OCI-LY7 (cell line): ENCODE measurements around the gene ABCF3. TPM values are rescaled to one million over a fixed set of nuclear protein-coding genes. Genes with fewer than 3 reads are reported as not detected.
"Not testable (repeated sequence)": the region's sequence is repeated elsewhere in the genome, so short reads cannot be mapped to it uniquely, and the experiment has no call there.

Experiments used
- BruUV-seq: library from RNA; stranded (reverse); fragments of 400-500 nt; replicated peaks from 2 replicates; lab custom pipeline; 2021; lab: Mats Ljungman, UMichigan
- CTCF ChIA-PET: fragments of 300-600 bp; sonication (Branson Sonifier 250); formaldehyde crosslinking; loops from one replicate; lab custom pipeline; 2022; ENCODE audit warnings: antibody characterized with exemption; ENCODE audit not compliant: unreplicated experiment; lab: Charles Lee
- POLR2A ChIA-PET: fragments of 300-600 bp; sonication (Branson Sonifier 250); formaldehyde crosslinking; loops from one replicate; lab custom pipeline; 2022; ENCODE audit warnings: antibody characterized with exemption; lab: Charles Lee
- DNase-seq: peaks from one replicate; pipeline ENCODE4 v3.0.0-alpha.2; 2015; ENCODE audit warnings: low spot score
- H2AFZ ChIP-seq: fragments of 200-600 bp; sonication (generic), shearing (Covaris generic); 2 replicates; pipeline ENCODE4 v1.6.1; 2014; ENCODE audit warnings: mild to moderate bottlenecking, antibody characterized with exemption, low read length, moderate library complexity
- H3K27ac ChIP-seq: fragments of 200-600 bp; sonication (generic); 2 replicates; pipeline ENCODE4 v1.5.1; 2014; ENCODE audit warnings: mixed run types, low read depth, mild to moderate bottlenecking, moderate library complexity, low read length, inconsistent platforms; ENCODE audit not compliant: poor library complexity, severe bottlenecking
- H3K36me3 ChIP-seq: fragments of 200-600 bp; sonication (generic); 2 replicates; pipeline ENCODE4 v1.6.1; 2014; ENCODE audit warnings: mild to moderate bottlenecking, antibody characterized with exemption, low read length, moderate library complexity, mixed read lengths; ENCODE audit not compliant: insufficient read depth
- H3K4me1 ChIP-seq: fragments of 200-600 bp; sonication (generic); 2 replicates; pipeline ENCODE4 v1.5.1; 2014; ENCODE audit warnings: mild to moderate bottlenecking, low read length; ENCODE audit not compliant: insufficient read depth, poor library complexity, severe bottlenecking
- H3K4me2 ChIP-seq: fragments of 200-600 bp; sonication (generic); 2 replicates; pipeline ENCODE4 v1.6.1; 2014; ENCODE audit warnings: mild to moderate bottlenecking, low read length
- H3K4me3 ChIP-seq: fragments of 200-600 bp; sonication (generic); 2 replicates; pipeline ENCODE4 v1.5.1; 2014; ENCODE audit warnings: mild to moderate bottlenecking, low read depth, low read length; ENCODE audit not compliant: poor library complexity, severe bottlenecking
- H3K79me2 ChIP-seq: fragments of 200-600 bp; sonication (generic); 2 replicates; pipeline ENCODE4 v1.6.1; 2016; ENCODE audit warnings: low read depth, mild to moderate bottlenecking, low read length, moderate library complexity, mixed read lengths; ENCODE audit not compliant: insufficient read depth
- H3K9me2 ChIP-seq: fragments of 200-600 bp; sonication (generic); 2 replicates; pipeline ENCODE4 v1.6.1; 2016; ENCODE audit warnings: mild to moderate bottlenecking, low read length, mixed read lengths; ENCODE audit not compliant: insufficient read depth
- H3K9me3 ChIP-seq: fragments of 200-600 bp; sonication (generic); 2 replicates; pipeline ENCODE4 v1.6.1; 2014; ENCODE audit warnings: mild to moderate bottlenecking, mixed run types, low read length, mixed read lengths
- H4K20me1 ChIP-seq: fragments of 200-600 bp; sonication (generic); 2 replicates; pipeline ENCODE4 v1.6.1; 2014; ENCODE audit warnings: mild to moderate bottlenecking, antibody characterized with exemption, low read length, moderate library complexity, mixed read lengths; ENCODE audit not compliant: insufficient read depth
- CTCF ChIP-seq: fragments of 200-600 bp; sonication (generic); conservative IDR thresholded peaks from 2 replicates; pipeline ENCODE4 v1.5.1; 2014; ENCODE audit warnings: mild to moderate bottlenecking, antibody characterized with exemption, low read length, moderate library complexity, mixed read lengths
- EZH2phosphoT487 ChIP-seq: fragments of 200-600 bp; sonication (generic); IDR thresholded peaks from 2 replicates; pipeline ENCODE4 v1.6.1; 2018; ENCODE audit warnings: low read depth, borderline replicate concordance, mild to moderate bottlenecking, mixed run types, antibody characterized with exemption, low read length, moderate library complexity, mixed read lengths
- intact Hi-C: fragments of 100-400 bp; cut with micrococcal nuclease; formaldehyde crosslinking; loops from one replicate; pipeline ENCODE4 v1.10.0; 2022; ENCODE audit not compliant: unreplicated experiment
- total RNA-seq, 2 experiments: library from RNA; depleted of rRNA in 1 of 2; stranded (reverse); fragments of >200 nt in 1 of 2; shearing (Covaris generic) in 1 of 2; gene quantifications; 2 replicates each; pipeline ENCODE4 v1.2.3, GENCODE V29; 2014 to 2022

Gene ABCF3
- total RNA-seq, 2 experiments from 2014 or later: 51.6 to 67.1 TPM

- BruUV-seq: no TSS peak
- DNase-seq: no peak
- Histone ChIP-seq H3K27ac (no peak overlapping the region), H3K4me3 (no peak overlapping the region), H3K9me3 (no peaks in the 10 kb centered on the region), H3K4me2 (no peak overlapping the region), H3K36me3 (peaks cover 31% of the 10 kb centered on the region), H2AFZ (no peak overlapping the region), H3K79me2 (no peaks in the 10 kb centered on the region), H4K20me1 (no peaks in the 10 kb centered on the region), H3K4me1 (peaks cover 17% of the 10 kb centered on the region), H3K9me2 (no peaks in the 10 kb centered on the region)
- intact Hi-C loops: no loop called here
- CTCF ChIA-PET: no interaction called here
- POLR2A ChIA-PET: interaction anchor here (0.6 to 1.4 kb wide), 6 partner anchors 13 to 134 kb away, joined by 3 to 9 read pairs (median 3); no protein-coding TSS in a partner anchor
- TF ChIP-seq EZH2phosphoT487 (no peak), CTCF (no peak)
Observed at GRCh38 chr3:184149123-184149522, 36.9 kb upstream of the ABCF3 start.

- DNase-seq, BruUV-seq, H3K4me3 ChIP-seq, H4K20me1 ChIP-seq, H3K9me3 ChIP-seq, H3K27ac ChIP-seq, H3K9me2 ChIP-seq, CTCF ChIA-PET, H3K4me2 ChIP-seq, intact Hi-C loops, H2AFZ ChIP-seq, H3K79me2 ChIP-seq: not testable (repeated sequence)
- peaks cover 25% of the 10 kb centered on the region for H3K36me3 ChIP-seq
- POLR2A ChIA-PET: interaction anchor here (0.6 to 0.9 kb wide), 2 partner anchors 105 to 1244 kb away, joined by 3 to 4 read pairs; no protein-coding TSS in a partner anchor
- peaks cover 20% of the 10 kb centered on the region for H3K4me1 ChIP-seq
Observed at GRCh38 chr3:184149770-184150169, 36.2 kb upstream of the ABCF3 start.

GRCh38 chr3:184154885-184155643 is 30.9 kb upstream of the ABCF3 start, which contains the start of gene DVL3:
DVL3 (plus strand) TSS chr3:184155377; CDS start chr3:184155636, 259 bp downstream.
- Histone ChIP-seq H4K20me1 (no peaks in the 10 kb centered on the region), H3K4me3 (peak within 1 kb of the TSS; percentile 92), H3K9me3 (no peaks in the 10 kb centered on the region), H3K9me2 (no peaks in the 10 kb centered on the region), H2AFZ (peak within 1 kb of the TSS; percentile 90), H3K36me3 (no peaks in the 10 kb centered on the region), H3K27ac (peak within 1 kb of the TSS; percentile 52), H3K4me2 (peak within 1 kb of the TSS; percentile 99), H3K4me1 (peaks cover 23% of the 10 kb centered on the region), H3K79me2 (peaks cover 31% of the 10 kb centered on the region)
- TF ChIP-seq CTCF (no peak), EZH2phosphoT487 (no peak)
- intact Hi-C loops: loop anchor here (1.0 to 5.0 kb wide), 2 partner anchors 19 to 157 kb away; partner anchors contain the start of genes AP2M1 and EIF4G1
- POLR2A ChIA-PET: interaction anchor here (0.6 to 3.1 kb wide), 6 partner anchors 11 to 107 kb away, joined by 3 to 20 read pairs (median 4); partner anchors contain the start of genes ABCF3 and EIF2B5
- peak; percentile 74 for DNase-seq
- CTCF ChIA-PET: no interaction called here
- BruUV-seq: TSS peak; percentile 68
